Colonic mucosa (tissue), 4 donors: ENCODE data around the gene CADM1. TPM values are rescaled to one million over a fixed set of nuclear protein-coding genes. Genes with fewer than 3 reads are reported as not detected.

ENCODE experiments used
- DNase-seq: peaks from one replicate; pipeline ENCODE4 v3.0.0-alpha.2; 2020
- H3K27ac ChIP-seq: fragments of 200-600 bp; one replicate; pipeline ENCODE4 v1.8.0; 2021
- H3K27me3 ChIP-seq: fragments of 200-600 bp; one replicate; pipeline ENCODE4 v1.8.0; 2021
- H3K36me3 ChIP-seq: fragments of 200-600 bp; one replicate; pipeline ENCODE4 v1.8.0; 2021
- H3K4me1 ChIP-seq: fragments of 200-600 bp; one replicate; pipeline ENCODE4 v1.8.0; 2021; ENCODE audit warnings: mild to moderate bottlenecking
- H3K4me3 ChIP-seq: fragments of 200-600 bp; one replicate; pipeline ENCODE4 v1.8.0; 2021
- H3K9ac ChIP-seq, 2 donors: one replicate each; pipeline ENCODE4 v1.7.0; 2013; ENCODE audit warnings: control low read depth in 2 of 2, low read depth in 2 of 2, low read length in 2 of 2
- H3K9me3 ChIP-seq: fragments of 200-600 bp; one replicate; pipeline ENCODE4 v1.8.0; 2021
- intact Hi-C: fragments of 100-400 bp; cut with DNase I; formaldehyde crosslinking; loops from one replicate; pipeline ENCODE4 v1.14.1; 2022
- total RNA-seq, 2 donors: library from RNA; stranded (reverse); fragmentation: NEBNext Ultra II Directional in 1 of 2; extraction: Animal tissue kit (Norgen Biotek cat#: 25700) in 1 of 2; gene quantifications; one replicate each; pipeline ENCODE4 v1.2.1, GENCODE V29; 2021
- TF ChIP-seq, protein P1 (sequence below): fragments of 200-600 bp; IDR thresholded peaks from one replicate; pipeline ENCODE4 v1.8.0; 2022; ENCODE audit warnings: antibody characterized with exemption, mild to moderate bottlenecking
- donor health status: healthy.
- donor health status: DM: no; HTN: no; CAD: no.
- donor health status: DM: no; HTN: no; CAD: no.

Gene CADM1
- total RNA-seq, 2 donors from 2014 or later = 5.2 to 6.4 TPM

GRCh38 chr11:115345840-115346239, 158.4 kb downstream of the CADM1 start:
- DNase-seq = no peak
- intact Hi-C loops = no loop called here
- no peak overlapping the region for H3K27ac ChIP-seq
- no peak overlapping the region for H3K9ac ChIP-seq
- H3K9me3 ChIP-seq = no peaks in the 10 kb centered on the region
- H3K27me3 ChIP-seq = no peaks in the 10 kb centered on the region
- TF ChIP-seq, protein P1, sequence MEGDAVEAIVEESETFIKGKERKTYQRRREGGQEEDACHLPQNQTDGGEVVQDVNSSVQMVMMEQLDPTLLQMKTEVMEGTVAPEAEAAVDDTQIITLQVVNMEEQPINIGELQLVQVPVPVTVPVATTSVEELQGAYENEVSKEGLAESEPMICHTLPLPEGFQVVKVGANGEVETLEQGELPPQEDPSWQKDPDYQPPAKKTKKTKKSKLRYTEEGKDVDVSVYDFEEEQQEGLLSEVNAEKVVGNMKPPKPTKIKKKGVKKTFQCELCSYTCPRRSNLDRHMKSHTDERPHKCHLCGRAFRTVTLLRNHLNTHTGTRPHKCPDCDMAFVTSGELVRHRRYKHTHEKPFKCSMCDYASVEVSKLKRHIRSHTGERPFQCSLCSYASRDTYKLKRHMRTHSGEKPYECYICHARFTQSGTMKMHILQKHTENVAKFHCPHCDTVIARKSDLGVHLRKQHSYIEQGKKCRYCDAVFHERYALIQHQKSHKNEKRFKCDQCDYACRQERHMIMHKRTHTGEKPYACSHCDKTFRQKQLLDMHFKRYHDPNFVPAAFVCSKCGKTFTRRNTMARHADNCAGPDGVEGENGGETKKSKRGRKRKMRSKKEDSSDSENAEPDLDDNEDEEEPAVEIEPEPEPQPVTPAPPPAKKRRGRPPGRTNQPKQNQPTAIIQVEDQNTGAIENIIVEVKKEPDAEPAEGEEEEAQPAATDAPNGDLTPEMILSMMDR = no peak
- H3K36me3 ChIP-seq = no peaks in the 10 kb centered on the region
- no peaks in the 10 kb centered on the region for H3K4me1 ChIP-seq
- no peak overlapping the region for H3K4me3 ChIP-seq

GRCh38 chr11:115345361-115345760, 158.9 kb downstream of the CADM1 start:
- intact Hi-C loops = no loop called here
- no peak for DNase-seq

DNA sequence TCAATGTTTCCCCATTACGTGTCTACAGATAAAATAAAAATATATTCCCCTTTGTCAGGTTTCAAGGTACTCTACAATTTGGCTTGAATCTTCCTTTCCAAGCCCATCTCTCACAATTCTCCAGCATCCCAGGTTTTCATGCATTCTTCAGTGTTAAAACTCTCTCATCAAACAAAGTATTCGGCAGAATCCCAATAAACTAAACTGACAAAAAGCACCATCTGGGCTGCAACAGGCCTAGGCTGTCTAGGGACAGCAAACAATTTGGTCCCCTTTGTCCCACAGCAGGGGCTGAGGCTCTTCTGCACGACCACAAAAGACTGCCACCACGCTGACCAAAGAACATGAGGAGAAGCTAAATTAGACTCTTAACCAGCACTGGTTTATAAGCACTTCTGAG, 159.4 kb downstream of the CADM1 start:
- TF ChIP-seq, protein P1 = no peak

More at GRCh38 chr11:115345361-115345760, 158.9 kb downstream of the CADM1 start:
- Histone ChIP-seq H3K27ac (no peak overlapping the region), H3K4me1 (no peaks in the 10 kb centered on the region), H3K4me3 (no peak overlapping the region), H3K9ac (no peak overlapping the region), H3K27me3 (no peaks in the 10 kb centered on the region), H3K9me3 (no peaks in the 10 kb centered on the region), H3K36me3 (no peaks in the 10 kb centered on the region)
- TF ChIP-seq, protein P1 = no peak

DNA sequence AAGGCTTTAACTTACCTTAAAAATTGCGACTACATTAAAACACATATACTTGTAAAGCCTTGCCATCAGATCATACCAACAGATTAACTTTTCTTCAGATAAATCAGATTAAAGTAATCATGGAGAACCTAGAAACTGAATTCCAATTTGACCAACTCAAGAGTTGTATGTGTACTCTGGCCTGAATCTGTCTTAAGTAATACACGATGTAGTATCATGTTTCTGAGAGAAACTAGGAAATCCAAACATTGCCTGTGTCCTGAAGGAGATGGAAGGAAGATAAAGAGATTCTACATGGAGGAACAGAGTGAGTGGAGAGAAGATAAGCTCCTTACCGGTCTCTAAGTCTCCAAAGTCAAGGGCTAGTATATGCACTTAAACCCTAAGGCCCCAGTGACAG, 162.1 kb downstream of the CADM1 start:
- Histone ChIP-seq H3K36me3 (no peaks in the 10 kb centered on the region), H3K27me3 (no peaks in the 10 kb centered on the region), H3K9ac (no peak overlapping the region), H3K4me1 (no peaks in the 10 kb centered on the region), H3K27ac (no peak overlapping the region), H3K4me3 (no peak overlapping the region), H3K9me3 (no peaks in the 10 kb centered on the region)
- DNase-seq = no peak
- intact Hi-C loops = no loop called here
- TF ChIP-seq, protein P1 = no peak

More for the DNA sequence above, 159.4 kb downstream of the CADM1 start:
- no peaks in the 10 kb centered on the region for H3K36me3 ChIP-seq
- no peak overlapping the region for H3K9ac ChIP-seq
- intact Hi-C loops = no loop called here
- H3K9me3 ChIP-seq = no peaks in the 10 kb centered on the region
- no peaks in the 10 kb centered on the region for H3K27me3 ChIP-seq
- H3K27ac ChIP-seq = no peak overlapping the region
- no peak overlapping the region for H3K4me3 ChIP-seq
- DNase-seq = no peak
- no peaks in the 10 kb centered on the region for H3K4me1 ChIP-seq

DNA sequence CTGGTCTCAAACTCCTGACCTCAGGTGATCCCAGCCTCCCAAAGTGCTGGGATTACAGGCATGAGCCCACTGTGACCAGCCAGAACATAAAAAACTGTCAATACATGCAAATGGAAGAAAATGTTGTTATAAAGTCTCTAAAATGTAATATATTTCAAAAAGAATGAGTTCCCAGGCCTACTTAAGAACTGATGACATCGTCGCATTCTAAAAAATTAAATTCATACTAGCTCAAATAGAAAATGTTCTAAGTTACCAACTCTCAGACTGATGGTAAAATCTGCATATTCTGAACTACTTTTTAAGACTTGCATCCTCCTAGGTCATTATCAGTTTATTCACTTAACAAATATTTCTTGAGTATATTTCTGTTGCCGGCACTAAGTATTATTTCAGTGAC, 163.3 kb downstream of the CADM1 start:
- intact Hi-C loops = no loop called here
- TF ChIP-seq, protein P1 = no peak
- no peaks in the 10 kb centered on the region for H3K9me3 ChIP-seq

More for the DNA sequence above, 163.3 kb downstream of the CADM1 start:
- no peak for DNase-seq
- no peaks in the 10 kb centered on the region for H3K27me3 ChIP-seq
- H3K36me3 ChIP-seq = no peaks in the 10 kb centered on the region
- no peak overlapping the region for H3K9ac ChIP-seq
- no peak overlapping the region for H3K4me3 ChIP-seq
- no peak overlapping the region for H3K27ac ChIP-seq
- H3K4me1 ChIP-seq = no peaks in the 10 kb centered on the region
